Activated naive CD8-positive, alpha-beta T cell (primary cell): Measurements from ENCODE around the gene ATOH1.

Experiments
- H3K27ac Mint-ChIP-seq: one replicate; pipeline ENCODE4 v1.8.0; 2021; ENCODE audit warnings: mixed read lengths
- H3K27me3 Mint-ChIP-seq: one replicate; pipeline ENCODE4 v1.8.0; 2021; ENCODE audit warnings: mixed read lengths
- H3K36me3 Mint-ChIP-seq: one replicate; pipeline ENCODE4 v1.8.0; 2021; ENCODE audit warnings: mixed read lengths
- H3K4me1 Mint-ChIP-seq: one replicate; pipeline ENCODE4 v1.8.0; 2021; ENCODE audit warnings: low read depth, mixed read lengths
- H3K4me3 Mint-ChIP-seq: one replicate; pipeline ENCODE4 v1.8.0; 2021; ENCODE audit warnings: mild to moderate bottlenecking, mixed read lengths
- H3K9me3 Mint-ChIP-seq: one replicate; pipeline ENCODE4 v1.8.0; 2021; ENCODE audit warnings: low read depth, mixed read lengths

The ATOH1 gene

GRCh38 chr4:93867416-93868001 is 39.0 kb downstream of the ATOH1 start:
- H3K4me3 Mint-ChIP-seq, result no peak overlapping the region
- no peaks in the 10 kb centered on the region for H3K27me3 Mint-ChIP-seq
- no peaks in the 10 kb centered on the region for H3K36me3 Mint-ChIP-seq
- H3K4me1 Mint-ChIP-seq, result no peaks in the 10 kb centered on the region
- H3K27ac Mint-ChIP-seq, result no peak overlapping the region
- H3K9me3 Mint-ChIP-seq, result no peaks in the 10 kb centered on the region

- Mint-ChIP-seq H3K9me3 (no peaks in the 10 kb centered on the region), H3K4me1 (no peaks in the 10 kb centered on the region), H3K36me3 (no peaks in the 10 kb centered on the region), H3K27ac (no peak overlapping the region), H3K4me3 (no peak overlapping the region), H3K27me3 (no peaks in the 10 kb centered on the region)
Measured at GRCh38 chr4:93870876-93871458, 42.4 kb downstream of the ATOH1 start.

GRCh38 chr4:93876754-93877153 is 48.2 kb downstream of the ATOH1 start:
- H3K4me3 Mint-ChIP-seq, result no peak overlapping the region
- H3K27me3 Mint-ChIP-seq, result no peaks in the 10 kb centered on the region
- no peaks in the 10 kb centered on the region for H3K9me3 Mint-ChIP-seq
- H3K27ac Mint-ChIP-seq, result no peak overlapping the region
- H3K4me1 Mint-ChIP-seq, result no peaks in the 10 kb centered on the region
- no peaks in the 10 kb centered on the region for H3K36me3 Mint-ChIP-seq

- Mint-ChIP-seq H3K9me3 (no peaks in the 10 kb centered on the region), H3K27me3 (no peaks in the 10 kb centered on the region), H3K4me3 (no peak overlapping the region), H3K36me3 (no peaks in the 10 kb centered on the region), H3K4me1 (no peaks in the 10 kb centered on the region), H3K27ac (no peak overlapping the region)
Measured at GRCh38 chr4:93878566-93878965, 50.0 kb downstream of the ATOH1 start.

- H3K27me3 Mint-ChIP-seq, result no peaks in the 10 kb centered on the region
- H3K9me3 Mint-ChIP-seq, result no peaks in the 10 kb centered on the region
- no peak overlapping the region for H3K27ac Mint-ChIP-seq
- no peak overlapping the region for H3K4me3 Mint-ChIP-seq
- no peaks in the 10 kb centered on the region for H3K4me1 Mint-ChIP-seq
- H3K36me3 Mint-ChIP-seq, result no peaks in the 10 kb centered on the region
Measured at GRCh38 chr4:93879919-93880318, 51.4 kb downstream of the ATOH1 start.
